ENCODE data around the gene DEXI.

DNA sequence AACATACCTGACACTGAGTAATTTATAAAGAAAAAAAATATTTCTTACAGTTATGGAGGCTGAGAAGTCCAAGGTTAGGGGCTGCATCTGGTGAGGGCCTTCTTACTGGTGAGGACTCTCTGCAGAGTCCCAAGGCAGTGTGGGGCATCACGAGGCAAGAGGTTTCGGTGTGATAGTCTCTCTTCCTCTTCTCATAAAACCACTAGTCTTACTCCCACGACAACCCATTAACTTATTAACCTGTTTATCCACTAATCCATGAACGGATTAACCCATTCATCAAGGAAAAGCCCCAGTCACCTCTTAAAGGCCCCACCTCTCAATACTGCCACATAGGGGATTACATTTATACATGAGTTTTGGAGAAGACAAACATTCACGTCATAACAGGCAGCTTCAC is 45.1 kb downstream of the DEXI start:
- TF ChIP-seq EZH2phosphoT487 (IDR thresholded peaks at IDR 0.05; ENCODE audit: insufficient read depth, low read depth) (no peak), EZH2 (IDR thresholded peaks at IDR 0.05; ENCODE audit: insufficient read depth, poor library complexity, severe bottlenecking) (no peak)

All from GM23248 (cell line).